ENCODE results near the gene TXNRD2.

Gene TXNRD2

DNA sequence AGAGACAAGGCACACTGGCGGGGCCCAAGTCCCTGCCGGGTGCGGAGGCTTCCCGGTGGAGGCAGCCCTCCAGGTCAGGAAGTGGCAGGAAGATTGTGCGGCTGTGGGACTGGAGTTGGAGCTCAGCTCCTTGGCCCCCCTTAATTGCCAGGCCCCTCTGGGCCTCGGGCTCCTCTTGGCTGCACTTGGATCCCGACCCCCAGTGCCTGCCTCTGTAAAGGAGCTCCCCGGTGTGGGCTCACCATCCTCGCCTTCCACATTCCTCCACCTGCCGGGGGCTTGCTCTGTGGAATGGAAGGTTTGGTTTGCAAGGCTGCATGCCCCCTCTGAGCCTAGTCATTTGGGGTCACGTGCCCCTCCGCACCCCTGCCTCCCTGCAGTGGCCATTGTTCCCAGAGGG, 38.1 kb downstream of the TXNRD2 start:
- no peak for DNase-seq

DNA sequence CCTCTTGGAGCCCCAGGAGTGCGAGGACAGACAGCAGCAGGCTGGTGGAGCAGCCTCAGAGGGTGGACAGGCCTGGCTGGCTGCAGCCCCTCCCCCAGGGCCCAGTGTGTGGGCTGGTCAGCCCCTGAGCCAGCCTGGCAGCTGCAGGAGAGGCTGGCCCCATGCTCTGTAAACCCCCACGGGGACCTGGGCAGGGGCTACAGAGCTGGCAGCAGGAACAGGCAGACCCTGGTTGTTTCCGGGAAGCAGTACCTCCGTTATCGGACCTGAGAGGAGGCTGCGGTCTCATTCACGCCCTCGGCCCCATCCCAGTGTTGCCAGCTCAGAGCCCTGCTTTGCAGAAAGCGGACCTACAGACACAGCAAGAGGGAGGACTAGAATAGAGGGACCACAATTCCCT, 38.6 kb downstream of the TXNRD2 start:
- no peak for DNase-seq

GRCh38 chr22:19902245-19902715, 39.3 kb downstream of the TXNRD2 start:
- no peak for DNase-seq

DNA sequence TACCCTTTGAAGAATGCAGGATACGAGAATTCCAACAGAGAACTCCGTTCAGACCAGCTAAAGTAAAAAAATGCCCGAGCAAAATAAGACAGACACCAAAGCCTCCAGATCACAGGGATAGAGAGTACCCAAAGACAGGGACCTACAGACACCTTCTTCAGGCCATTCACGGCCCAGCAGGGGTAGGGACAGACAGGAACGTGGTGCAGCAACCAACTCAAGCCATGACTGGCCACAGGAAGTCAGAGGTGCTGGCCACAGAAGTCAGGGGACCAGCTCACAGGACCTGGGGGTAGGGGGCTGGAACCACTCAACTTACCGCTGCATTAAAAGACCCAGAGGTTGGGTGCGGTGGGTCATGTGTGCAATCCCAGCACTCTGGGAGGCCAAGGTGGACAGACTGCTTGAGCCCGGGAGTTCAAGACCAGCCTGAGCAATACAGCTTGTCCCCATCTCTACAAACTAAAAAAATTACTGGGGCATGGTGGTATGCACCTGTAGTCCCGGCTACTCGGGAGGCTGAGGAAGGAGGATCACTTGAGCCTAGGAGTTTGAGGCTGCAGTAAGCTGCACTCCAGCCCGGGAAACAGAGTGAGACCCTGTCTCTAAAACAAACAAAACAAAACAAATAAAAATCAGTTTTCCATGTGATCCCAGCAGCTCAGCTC, 39.9 kb downstream of the TXNRD2 start:
- DNase-seq, result no peak

DNA sequence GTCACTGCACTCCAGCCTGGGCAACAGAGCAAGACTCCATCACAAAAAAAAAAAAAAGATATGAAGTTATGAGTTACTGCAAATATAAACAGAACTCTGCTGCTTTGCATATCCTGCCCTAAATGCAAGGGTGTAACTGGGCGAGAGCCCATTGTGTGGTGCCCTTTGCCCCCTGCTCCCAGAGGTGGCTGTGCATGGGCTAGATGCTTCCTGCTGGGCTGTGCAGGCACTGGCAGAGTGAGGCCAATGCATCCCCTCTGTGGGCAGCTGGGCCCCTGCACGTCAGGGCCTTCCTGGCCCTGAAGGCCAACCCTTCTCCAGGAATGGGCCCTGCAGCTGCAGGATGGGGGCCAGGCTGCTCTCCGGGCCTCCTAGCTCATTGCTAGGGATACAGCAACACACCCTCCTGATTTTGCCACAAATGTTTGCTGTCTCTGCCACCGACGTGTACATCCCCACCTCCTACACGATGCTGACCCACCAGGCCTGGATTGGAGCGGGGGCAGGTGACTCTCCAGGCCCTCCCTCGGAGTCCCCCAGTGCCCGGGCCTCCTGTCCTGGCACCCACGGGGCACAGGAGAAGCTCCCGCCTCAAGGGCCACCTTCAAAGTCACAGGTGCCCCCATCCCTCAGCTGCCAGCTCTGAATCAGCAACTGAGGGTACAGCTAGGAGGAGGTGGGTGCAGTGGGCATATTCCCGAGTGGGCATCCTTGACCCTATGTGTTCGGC, 40.7 kb downstream of the TXNRD2 start:
- no peak for DNase-seq

DNA sequence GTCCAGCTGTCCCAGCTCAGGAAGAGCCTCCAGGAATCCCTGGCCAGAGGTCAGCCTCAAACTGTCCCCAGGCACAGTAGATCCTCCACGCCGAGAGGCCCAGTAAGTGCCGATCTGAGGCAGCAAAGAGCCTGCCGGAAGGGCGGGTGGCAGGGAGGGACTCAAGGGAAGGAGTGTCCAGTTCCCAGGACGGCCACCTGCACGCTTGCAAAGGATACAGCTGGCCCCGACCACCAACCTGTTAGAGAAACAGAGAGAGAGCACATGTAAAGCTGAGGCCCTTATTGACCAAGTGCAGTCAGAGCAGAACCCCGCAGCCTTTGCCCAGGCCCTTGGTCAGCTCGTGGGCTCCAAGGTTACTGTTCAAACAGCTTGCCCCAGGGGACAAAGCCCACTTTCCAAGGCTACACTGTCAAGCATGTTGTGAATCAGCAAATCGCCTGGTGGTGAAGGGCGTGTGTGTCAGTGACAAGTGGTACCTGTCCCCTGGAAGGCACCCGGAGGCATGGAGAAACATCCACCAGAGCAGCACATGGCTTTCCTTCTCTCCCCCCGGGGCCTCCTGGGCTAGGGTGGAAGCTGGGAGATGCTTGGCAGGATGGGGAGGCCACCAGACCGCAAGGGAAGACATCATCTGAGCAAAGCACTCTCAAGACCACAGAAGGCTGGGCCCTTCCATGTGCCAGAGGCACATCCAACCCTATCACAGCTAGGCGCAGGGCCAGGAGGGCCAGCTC, 42.6 kb downstream of the TXNRD2 start:
- no peak for DNase-seq

DNA sequence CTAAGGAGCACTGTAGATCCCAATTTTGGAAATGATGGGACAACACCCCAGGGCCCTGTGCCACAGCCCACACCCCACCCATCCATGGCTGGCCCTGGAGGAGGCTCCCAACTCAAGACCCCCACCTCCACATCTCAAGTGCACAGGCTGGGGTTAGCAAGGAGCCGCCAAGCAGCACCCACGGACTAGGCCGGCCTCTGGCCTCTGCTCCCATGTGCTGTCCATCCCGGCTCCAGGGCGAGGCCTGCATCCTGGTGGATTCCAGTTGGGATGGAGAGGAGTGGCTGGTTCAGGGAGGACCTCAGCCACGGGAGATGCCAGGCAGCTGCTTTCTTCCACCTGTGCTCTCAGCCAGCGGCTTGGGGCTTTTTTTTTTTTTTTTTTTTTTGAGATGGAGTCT, 43.5 kb downstream of the TXNRD2 start:
- no peak for DNase-seq

GRCh38 chr22:19897726-19898125, 43.9 kb downstream of the TXNRD2 start:
- no peak for DNase-seq

DNA sequence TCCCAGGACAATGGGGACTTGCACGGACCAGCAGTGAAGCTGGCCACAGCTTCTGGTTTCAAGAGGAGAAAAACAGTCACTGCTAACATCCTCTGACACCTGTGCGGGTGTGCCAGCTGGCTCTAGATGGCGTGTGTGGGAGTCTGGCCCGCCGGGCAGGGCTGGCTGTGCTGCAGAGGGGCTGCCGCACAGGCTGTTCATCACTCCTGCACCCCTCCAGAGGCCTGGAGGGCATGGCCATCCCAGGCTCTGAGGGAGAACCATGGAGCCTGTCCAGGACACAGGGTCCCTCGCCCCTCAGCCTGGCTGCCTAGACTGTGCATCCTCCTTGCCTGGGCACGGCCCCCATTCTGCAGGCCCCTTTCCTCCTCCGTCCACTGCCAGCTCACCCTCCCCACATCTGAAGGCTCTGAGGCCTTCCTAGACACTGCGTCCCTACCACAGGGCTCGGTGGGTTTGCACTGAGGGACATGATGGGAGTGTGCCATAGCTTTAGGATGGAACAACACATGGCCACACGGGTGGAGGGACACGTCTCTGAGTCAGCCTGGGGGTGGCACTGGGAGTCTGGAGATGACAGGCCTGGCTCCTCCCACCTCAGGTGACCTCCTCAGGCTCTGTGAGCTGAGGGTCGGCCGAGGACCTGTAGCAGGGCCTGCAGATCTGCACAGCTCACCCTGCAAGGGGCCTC, 44.8 kb downstream of the TXNRD2 start:
- no peak for DNase-seq

- DNase-seq, result no peak
These were observed 46.3 kb downstream of the TXNRD2 start for GRCh38 chr22:19895160-19895849.

- no peak for DNase-seq
These were observed 48.3 kb downstream of the TXNRD2 start for GRCh38 chr22:19893363-19893762.

DNA sequence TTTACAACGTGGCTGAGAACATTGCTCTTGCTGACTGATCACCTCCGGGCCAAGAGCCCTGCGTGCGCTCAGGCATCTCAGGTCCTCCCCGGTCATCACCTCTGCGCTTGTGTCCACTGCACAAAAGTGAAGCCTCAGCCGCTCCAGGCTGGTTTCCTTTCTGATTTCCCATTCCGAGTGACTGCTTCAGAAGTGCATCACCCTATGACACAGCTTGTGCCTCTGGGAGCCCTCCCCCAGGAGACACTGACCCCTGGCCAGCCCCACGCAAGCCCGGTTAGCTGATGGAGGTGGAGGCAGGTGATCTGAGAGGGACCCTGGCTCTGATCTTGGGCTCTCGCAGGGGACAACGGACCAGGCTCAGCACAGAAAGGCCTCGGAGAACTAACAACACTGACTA, 48.7 kb downstream of the TXNRD2 start:
- no peak for DNase-seq

- DNase-seq, result peak; percentile 27 to 44
These were observed 49.2 kb downstream of the TXNRD2 start for GRCh38 chr22:19892257-19892879.

- DNase-seq, result peak; percentile 95 to 96
These were observed 50.0 kb downstream of the TXNRD2 start for GRCh38 chr22:19891317-19892256.

DNA sequence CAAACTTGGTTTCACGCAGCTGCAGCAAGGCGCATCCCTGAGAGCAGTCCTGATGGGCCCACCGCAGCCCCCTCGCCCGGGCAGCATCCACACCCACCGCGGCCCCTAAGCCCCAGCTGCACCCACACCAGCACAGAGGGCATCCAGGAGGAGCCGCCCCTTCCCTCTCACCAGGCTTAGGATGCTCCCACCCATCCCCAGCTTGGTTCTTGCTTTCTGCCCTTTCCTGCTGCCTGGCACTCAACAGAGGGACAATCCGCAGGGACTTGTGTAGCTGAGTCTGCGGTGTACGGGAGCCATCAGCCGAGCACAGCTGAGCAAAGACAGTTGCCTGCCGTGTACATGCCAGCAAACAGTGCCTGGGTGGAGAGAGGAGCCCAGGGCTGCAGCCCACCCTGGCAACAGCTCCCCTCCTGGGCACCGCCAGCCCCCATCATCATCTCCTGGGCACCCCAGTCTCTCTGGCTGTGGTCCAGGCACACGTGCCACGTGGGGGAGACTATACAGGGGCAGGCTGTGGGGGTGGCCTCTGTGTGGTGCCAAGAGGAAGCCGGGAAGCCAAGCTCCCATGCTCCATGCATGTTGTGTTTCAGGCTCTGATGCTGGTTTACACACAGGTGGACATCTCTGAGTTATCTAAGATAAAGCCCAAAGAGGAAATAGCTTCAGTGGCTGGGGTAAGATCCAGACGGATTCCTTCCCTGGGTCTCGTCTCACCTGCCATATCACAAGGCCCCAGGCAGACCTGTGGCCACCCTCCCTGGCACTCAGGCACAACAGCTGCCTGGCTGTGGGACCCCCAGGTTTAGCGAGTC, 50.9 kb downstream of the TXNRD2 start:
- DNase-seq, result peak in 1 of 2 experiments; percentile 13

DNA sequence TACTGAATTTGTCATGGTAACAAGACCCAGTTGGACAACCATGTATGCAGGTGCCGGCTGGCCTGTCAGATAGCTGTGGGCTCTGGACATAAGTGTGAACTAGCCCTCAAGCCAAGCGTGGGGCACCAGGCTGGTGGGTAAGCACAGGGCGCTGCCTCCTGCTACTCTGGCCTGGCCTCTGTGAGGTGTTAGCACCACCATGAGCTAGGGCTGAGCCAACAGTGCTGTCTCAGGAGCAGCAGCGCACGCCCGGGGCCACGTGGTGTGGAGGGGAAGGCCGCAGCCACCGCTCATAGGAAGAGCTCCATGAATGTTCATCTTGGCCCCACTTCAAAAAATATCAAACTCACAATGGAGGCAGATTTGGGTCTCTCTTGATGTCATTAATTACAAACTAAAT, 51.7 kb downstream of the TXNRD2 start:
- no peak for DNase-seq

DNA sequence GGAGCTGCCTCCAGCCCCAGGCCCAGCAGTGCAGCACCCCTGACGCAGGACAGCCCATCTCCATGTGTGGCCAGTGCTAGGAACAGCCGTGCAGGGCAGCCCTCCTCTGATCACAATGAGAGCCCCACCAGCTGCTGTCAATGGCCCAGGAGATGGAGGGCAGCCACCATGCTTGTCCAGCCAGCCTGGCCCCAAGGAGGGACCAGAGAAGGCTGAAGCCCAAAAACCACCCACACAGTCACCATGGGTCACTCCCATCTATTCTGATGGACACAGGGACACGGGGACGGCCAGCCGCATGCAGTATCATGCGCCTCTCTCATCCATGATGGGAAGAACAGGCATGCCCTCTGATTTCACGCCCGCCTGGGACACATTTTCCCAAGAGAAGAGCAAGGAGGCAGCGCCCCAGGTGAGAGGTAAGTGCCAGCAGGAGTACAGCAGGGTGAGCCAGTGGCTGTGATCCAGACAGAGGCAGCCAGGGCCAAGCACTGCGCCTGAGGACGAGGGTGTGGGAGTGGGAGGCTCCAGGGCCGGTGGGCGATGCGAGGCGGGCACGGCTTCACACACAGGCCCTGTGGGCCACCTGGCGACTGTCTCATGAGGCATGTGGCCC, 53.4 kb downstream of the TXNRD2 start:
- DNase-seq, result no peak

DNA sequence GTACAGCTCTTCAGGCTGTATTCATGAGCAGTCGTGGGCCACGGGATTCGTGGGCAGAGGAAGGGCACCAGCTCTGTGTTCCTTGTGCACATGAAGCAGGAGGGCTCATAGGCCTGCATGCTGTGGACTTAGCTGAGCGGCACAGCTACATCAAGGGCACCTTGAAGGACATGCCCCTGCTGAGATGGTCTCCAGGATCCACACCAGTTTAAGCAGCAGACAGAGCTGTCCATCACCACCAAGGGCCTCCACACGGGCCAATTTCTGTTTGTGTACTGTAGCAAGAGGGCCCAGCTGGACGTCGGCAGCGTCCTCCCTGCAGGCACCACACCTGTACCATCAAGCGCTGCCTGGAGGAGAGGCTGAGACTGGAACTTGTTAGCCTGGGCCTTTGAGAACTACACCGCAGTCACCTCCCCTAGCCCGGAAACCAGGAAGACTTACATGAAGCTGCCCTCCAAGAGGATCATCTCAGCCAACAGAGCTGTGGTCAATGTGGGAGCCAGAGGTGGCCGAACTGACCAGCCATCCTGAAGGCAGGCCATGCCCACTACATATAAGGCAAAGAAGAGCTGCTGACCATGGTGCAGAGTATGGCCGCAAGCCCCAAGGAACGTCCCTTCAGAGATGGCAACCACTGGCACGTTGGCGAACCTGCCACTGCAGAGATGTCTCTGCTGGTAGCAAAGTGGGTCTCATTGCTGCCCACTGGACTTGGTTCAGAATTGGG, 54.2 kb downstream of the TXNRD2 start:
- no peak for DNase-seq

Data from Kasumi-1 (cell line).